PFSK-1 (cell line): ENCODE data around the gene NR3C1.

ENCODE experiments used
- FOXP2 ChIP-seq: optimal IDR thresholded peaks from 2 replicates; pipeline ENCODE3; 2011; ENCODE audit warnings: borderline replicate concordance, control low read depth, inconsistent platforms; ENCODE audit not compliant: insufficient read depth; ENCODE audit errors: extremely low read length, extremely low read depth
- POLR2AphosphoS5 ChIP-seq: IDR thresholded peaks from 2 replicates; pipeline ENCODE4 v1.6.1; 2012; ENCODE audit warnings: low read depth, mild to moderate bottlenecking, control low read depth, low read length, moderate library complexity
- REST ChIP-seq, 2 experiments: IDR thresholded peaks; 2 replicates each; pipeline versions ENCODE4 v1.6.1 to v1.8.0; 2011 to 2012; ENCODE audit warnings: low read depth in 2 of 2, low read length in 2 of 2, control low read depth in 1 of 2, inconsistent platforms in 1 of 2, mild to moderate bottlenecking in 1 of 2, moderate library complexity in 1 of 2; ENCODE audit not compliant: insufficient read depth in 1 of 2
- TAF1 ChIP-seq: IDR thresholded peaks from 2 replicates; pipeline ENCODE4 v1.6.1; 2012; ENCODE audit warnings: low read length, control low read depth, borderline replicate concordance; ENCODE audit not compliant: insufficient read depth

- TF ChIP-seq POLR2AphosphoS5 (no peak), REST (IDR thresholded peaks at IDR 0.05; ENCODE audit: insufficient read depth in 1 of 2, low read depth in 2 of 2, low read length in 2 of 2) (no peak), TAF1 (no peak), FOXP2 (no peak)
These were observed 62.4 kb downstream of the NR3C1 start for GRCh38 chr5:143340891-143341685.
